ENCODE measurements around the gene BMP8A. TPM values are rescaled to one million over a fixed set of nuclear protein-coding genes. Genes with fewer than 3 reads are reported as not detected.

The BMP8A gene
- total RNA-seq, 1 experiment from 2014 or later = 4.1 TPM

- Histone ChIP-seq H3K27ac (ENCODE audit: low read depth, low read length) (no peak overlapping the region), H2AFZ (ENCODE audit: low read depth, low read length, poor library complexity, severe bottlenecking) (no peak overlapping the region), H3K27me3 (ENCODE audit: insufficient read depth, low read length) (no peaks in the 10 kb centered on the region), H3K4me2 (ENCODE audit: low read length) (no peak overlapping the region), H3K79me2 (ENCODE audit: insufficient read depth, low read length) (no peaks in the 10 kb centered on the region), H3K36me3 (ENCODE audit: control insufficient read depth in 1 of 2, insufficient read depth in 2 of 2, low read length in 2 of 2) (peaks cover 4 to 13% of the 10 kb centered on the region in 2 experiments; a peak in 3 of 4 replicates), H3K9me2 (ENCODE audit: insufficient read depth) (no peaks in the 10 kb centered on the region), H3K9ac (ENCODE audit: low read length) (no peak overlapping the region), H3K4me1 (ENCODE audit: control insufficient read depth in 1 of 2, insufficient read depth in 2 of 2, low read length in 2 of 2) (peaks cover 0 to 13% of the 10 kb centered on the region in 2 experiments; a peak in 3 of 4 replicates), H3K4me3 (replicated peaks in 1 of 2; ENCODE audit: low read depth in 1 of 2, low read length in 2 of 2) (no peak overlapping the region), H3K9me3 (ENCODE audit: control insufficient read depth in 1 of 2, insufficient read depth in 1 of 2, low read depth in 1 of 2, low read length in 2 of 2) (no peaks in the 10 kb centered on the region), H4K20me1 (ENCODE audit: insufficient read depth) (no peaks in the 10 kb centered on the region)
- intact Hi-C loops (cut with micrococcal nuclease) = no loop called here
- no TSS peak for BruUV-seq (replicated peaks)
- ChIA-PET POLR2A (no interaction called here), CTCF (interaction anchor here (1.3 kb wide), 1 partner anchor 50 kb away, joined by 4 read pairs; no protein-coding TSS in a partner anchor), RAD21 (ENCODE audit: low non-redundant PET in 1 of 2, low total read pairs in 2 of 2, uncharacterized antibody in 2 of 2, unreplicated experiment in 2 of 2) (no interaction called here)
- TF ChIP-seq SIN3A (IDR thresholded peaks at IDR 0.05; ENCODE audit: low read depth) (no peak), EZH2 (IDR thresholded peaks at IDR 0.05) (no peak), CEBPB (IDR thresholded peaks at IDR 0.05; ENCODE audit: low read depth) (no peak), CBX3 (IDR thresholded peaks at IDR 0.05; ENCODE audit: low read depth) (no peak), RAD21 (IDR thresholded peaks at IDR 0.05; ENCODE audit: low read depth) (no peak)
- no peak for DNase-seq (ENCODE audit: low read depth, low spot score)
- no peak for ATAC-seq
Measured at GRCh38 chr1:39488793-39489566, 2.5 kb upstream of the BMP8A start.

- intact Hi-C loops (cut with micrococcal nuclease) = no loop called here
- Histone ChIP-seq H2AFZ (ENCODE audit: low read depth, low read length, poor library complexity, severe bottlenecking) (no peak overlapping the region), H3K4me2 (ENCODE audit: low read length) (peak overlapping the region; percentile 83; the same call in 1 of the 2 replicates), H3K9me3 (ENCODE audit: control insufficient read depth in 1 of 2, insufficient read depth in 1 of 2, low read depth in 1 of 2, low read length in 2 of 2) (no peaks in the 10 kb centered on the region), H3K9ac (ENCODE audit: low read length) (no peak overlapping the region), H3K4me1 (ENCODE audit: control insufficient read depth in 1 of 2, insufficient read depth in 2 of 2, low read length in 2 of 2) (peaks cover 0 to 13% of the 10 kb centered on the region in 2 experiments; a peak in 3 of 4 replicates), H3K4me3 (replicated peaks in 1 of 2; ENCODE audit: low read depth in 1 of 2, low read length in 2 of 2) (no peak overlapping the region), H3K36me3 (ENCODE audit: control insufficient read depth in 1 of 2, insufficient read depth in 2 of 2, low read length in 2 of 2) (peaks cover under 1 to 6% of the 10 kb centered on the region in 2 experiments; a peak in 3 of 4 replicates), H3K79me2 (ENCODE audit: insufficient read depth, low read length) (no peaks in the 10 kb centered on the region), H3K9me2 (ENCODE audit: insufficient read depth) (no peaks in the 10 kb centered on the region), H3K27me3 (ENCODE audit: insufficient read depth, low read length) (no peaks in the 10 kb centered on the region), H3K27ac (ENCODE audit: low read depth, low read length) (no peak overlapping the region), H4K20me1 (ENCODE audit: insufficient read depth) (no peaks in the 10 kb centered on the region)
- RAD21 ChIA-PET (ENCODE audit: low non-redundant PET in 1 of 2, low total read pairs in 2 of 2, uncharacterized antibody in 2 of 2, unreplicated experiment in 2 of 2) = no interaction called here
- CTCF ChIA-PET = interaction anchor here (0.5 kb wide), 1 partner anchor 109 kb away, joined by 3 read pairs; no protein-coding TSS in a partner anchor
- no TSS peak for BruUV-seq (replicated peaks)
- DNase-seq (ENCODE audit: low read depth, low spot score) = no peak
- ATAC-seq = no peak
- POLR2A ChIA-PET = no interaction called here
- TF ChIP-seq REST (IDR thresholded peaks at IDR 0.05; ENCODE audit: low read depth) (no peak), EGR1 (IDR thresholded peaks at IDR 0.05; ENCODE audit: low read depth) (no peak), EZH2 (IDR thresholded peaks at IDR 0.05) (no peak), CEBPB (IDR thresholded peaks at IDR 0.05; ENCODE audit: low read depth) (no peak), YY1 (IDR thresholded peaks at IDR 0.05; ENCODE audit: extremely low read depth, insufficient replicate concordance, low read depth, low read length) (no peak), ZNF274 (IDR thresholded peaks at IDR 0.05; ENCODE audit: low read depth, low read length) (no peak), ZFX (IDR thresholded peaks at IDR 0.05) (no peak), EZH2phosphoT487 (IDR thresholded peaks at IDR 0.05; ENCODE audit: borderline replicate concordance) (no peak), SP1 (IDR thresholded peaks at IDR 0.05; ENCODE audit: low read depth) (no peak), ZBTB33 (IDR thresholded peaks at IDR 0.05; ENCODE audit: extremely low read depth, insufficient replicate concordance, low read length) (no peak), RAD21 (IDR thresholded peaks at IDR 0.05; ENCODE audit: low read depth) (no peak)
Measured at GRCh38 chr1:39489567-39490239, 1.7 kb upstream of the BMP8A start.

Data from HCT116 (cell line).